Measurements from ENCODE around the gene STYXL1.
"Not testable (repeated sequence)": the region's sequence is repeated elsewhere in the genome, so short reads cannot be mapped to it uniquely, and the experiment has no call there.

Gene STYXL1

GRCh38 chr7:76064208-76064970 lies 16.6 kb upstream of the STYXL1 start:
- no peak for DNase-seq

- DNase-seq, result no peak
These were observed 15.7 kb upstream of the STYXL1 start for GRCh38 chr7:76063525-76063924.

- no peak for DNase-seq
These were observed 15.3 kb upstream of the STYXL1 start for GRCh38 chr7:76063114-76063513.

- no peak for DNase-seq
These were observed 14.5 kb upstream of the STYXL1 start for GRCh38 chr7:76062254-76062653.

- DNase-seq, result no peak
These were observed 13.0 kb upstream of the STYXL1 start for GRCh38 chr7:76060842-76061241.

GRCh38 chr7:76058745-76059144 lies 10.9 kb upstream of the STYXL1 start:
- DNase-seq, result not testable (repeated sequence)

GRCh38 chr7:76057813-76058145 lies 10.0 kb upstream of the STYXL1 start:
- no peak for DNase-seq

- DNase-seq, result no peak
These were observed 9.5 kb upstream of the STYXL1 start for GRCh38 chr7:76057103-76057812.

GRCh38 chr7:76056241-76056640 lies 8.4 kb upstream of the STYXL1 start:
- no peak for DNase-seq

GRCh38 chr7:76054123-76055120 lies 6.6 kb upstream of the STYXL1 start:
- DNase-seq, result no peak

- DNase-seq, result no peak
These were observed 5.7 kb upstream of the STYXL1 start for GRCh38 chr7:76053461-76053860.

- DNase-seq, result not testable (repeated sequence)
These were observed 4.9 kb upstream of the STYXL1 start for GRCh38 chr7:76052681-76053080.

GRCh38 chr7:76051840-76052239 lies 4.0 kb upstream of the STYXL1 start:
- no peak for DNase-seq

GRCh38 chr7:76050545-76050944 lies 2.7 kb upstream of the STYXL1 start:
- DNase-seq, result no peak

GRCh38 chr7:76049295-76049694 lies 1.5 kb upstream of the STYXL1 start:
- DNase-seq, result no peak

GRCh38 chr7:76048668-76048988 lies 828 bp upstream of the STYXL1 start:
- peak; percentile 29 for DNase-seq

GRCh38 chr7:76047305-76047810 lies 442 bp downstream of the STYXL1 start:
- DNase-seq, result no peak

GRCh38 chr7:76044375-76044865 lies 3.4 kb downstream of the STYXL1 start:
- no peak for DNase-seq

GRCh38 chr7:76040126-76040525 lies 7.7 kb downstream of the STYXL1 start:
- DNase-seq, result no peak

GRCh38 chr7:76037310-76037709 lies 10.5 kb downstream of the STYXL1 start:
- no peak for DNase-seq

GRCh38 chr7:76031964-76032363 lies 15.8 kb downstream of the STYXL1 start:
- DNase-seq, result no peak

- not testable (repeated sequence) for DNase-seq
These were observed 18.1 kb downstream of the STYXL1 start for GRCh38 chr7:76029682-76030081.

- no peak for DNase-seq
These were observed 24.8 kb downstream of the STYXL1 start for GRCh38 chr7:76023002-76023401.
